Lower leg skin (tissue), 3 donors: ENCODE measurements around the gene PRRT1.

Experiments
- CTCF ChIP-seq, 3 donors: fragments of 450-650 bp; IDR thresholded peaks; one replicate each; pipeline ENCODE4 v1.5.1; 2016; ENCODE audit warnings: antibody characterized with exemption in 3 of 3, mild to moderate bottlenecking in 3 of 3, moderate library complexity in 2 of 3
- POLR2A ChIP-seq, 2 donors: fragments of 450-650 bp; IDR thresholded peaks; one replicate each; pipeline ENCODE4 v1.6.1; 2016 to 2017; ENCODE audit warnings: antibody characterized with exemption in 2 of 2, mild to moderate bottlenecking in 1 of 2, moderate library complexity in 1 of 2

- TF ChIP-seq CTCF (IDR thresholded peaks at IDR 0.05) (no peak), POLR2A (IDR thresholded peaks at IDR 0.05) (no peak)
Observed at GRCh38 chr6:32198866-32199265, 47.1 kb upstream of the PRRT1 start.
